H9 (cell line): ENCODE measurements around the gene CFAP100. TPM values are rescaled to one million over a fixed set of nuclear protein-coding genes. Genes with fewer than 3 reads are reported as not detected.

ENCODE experiments used
- DNase-seq: peaks from one replicate; pipeline ENCODE4 v3.0.0-alpha.2; 2017
- H2AFZ ChIP-seq: one replicate; pipeline ENCODE4 v1.6.1; 2013; ENCODE audit warnings: mild to moderate bottlenecking, low read length, control low read depth, moderate library complexity
- H2AK5ac ChIP-seq: 2 replicates; pipeline ENCODE4 v1.6.1; 2013; ENCODE audit warnings: low read length, control low read depth, mixed read lengths; ENCODE audit not compliant: insufficient read length
- H2BK120ac ChIP-seq: one replicate; pipeline ENCODE4 v1.6.1; 2013; ENCODE audit warnings: low read depth, mild to moderate bottlenecking, low read length, control low read depth, inconsistent platforms; ENCODE audit not compliant: poor library complexity, severe bottlenecking
- H2BK12ac ChIP-seq: 2 replicates; pipeline ENCODE4 v1.6.1; 2013; ENCODE audit warnings: low read length, control low read depth, mixed read lengths, low read depth; ENCODE audit not compliant: insufficient read length
- H2BK15ac ChIP-seq: 2 replicates; pipeline ENCODE4 v1.6.1; 2013; ENCODE audit warnings: low read depth, low read length, control low read depth
- H2BK20ac ChIP-seq: one replicate; pipeline ENCODE4 v1.6.1; 2013; ENCODE audit warnings: low read depth, mild to moderate bottlenecking, low read length, control low read depth, inconsistent platforms; ENCODE audit not compliant: poor library complexity, severe bottlenecking
- H2BK5ac ChIP-seq: 2 replicates; pipeline ENCODE4 v1.6.1; 2013; ENCODE audit warnings: low read length, control low read depth, mixed read lengths; ENCODE audit not compliant: insufficient read length
- H3K14ac ChIP-seq: 2 replicates; pipeline ENCODE4 v1.6.1; 2013; ENCODE audit warnings: low read length, control low read depth; ENCODE audit not compliant: insufficient read depth
- H3K18ac ChIP-seq: 2 replicates; pipeline ENCODE4 v1.6.1; 2013; ENCODE audit warnings: low read depth, mild to moderate bottlenecking, mixed read lengths, low read length, control low read depth; ENCODE audit not compliant: insufficient read length
- H3K23ac ChIP-seq: 2 replicates; pipeline ENCODE4 v1.6.1; 2013; ENCODE audit warnings: low read length, control low read depth, mixed read lengths, low read depth; ENCODE audit not compliant: insufficient read length
- H3K23me2 ChIP-seq: 2 replicates; pipeline ENCODE4 v1.6.1; 2013; ENCODE audit warnings: low read depth, mild to moderate bottlenecking, mixed read lengths, low read length, control low read depth; ENCODE audit not compliant: insufficient read length, poor library complexity, severe bottlenecking
- H3K27ac ChIP-seq: 2 replicates; pipeline ENCODE4 v1.5.1; 2013; ENCODE audit warnings: low read length, control low read depth, mixed read lengths, low read depth; ENCODE audit not compliant: insufficient read length
- H3K27me3 ChIP-seq: 2 replicates; pipeline ENCODE4 v1.6.1; 2013; ENCODE audit warnings: low read length, control low read depth, inconsistent platforms; ENCODE audit not compliant: insufficient read depth
- H3K4ac ChIP-seq: 2 replicates; pipeline ENCODE4 v1.6.1; 2013; ENCODE audit warnings: low read depth, mild to moderate bottlenecking, control low read depth, inconsistent platforms, low read length, moderate library complexity
- H3K4me1 ChIP-seq: 2 replicates; pipeline ENCODE4 v1.6.1; 2013; ENCODE audit warnings: low read length, control low read depth, inconsistent platforms; ENCODE audit not compliant: insufficient read depth
- H3K4me2 ChIP-seq: 2 replicates; pipeline ENCODE4 v1.6.1; 2013; ENCODE audit warnings: low read length, control low read depth, mixed read lengths; ENCODE audit not compliant: insufficient read length, insufficient read depth
- H3K56ac ChIP-seq: 2 replicates; pipeline ENCODE4 v1.6.1; 2013; ENCODE audit warnings: low read depth, mild to moderate bottlenecking, mixed read lengths, low read length, control low read depth; ENCODE audit not compliant: insufficient read length
- H3K79me1 ChIP-seq: 2 replicates; pipeline ENCODE4 v1.6.1; 2013; ENCODE audit warnings: low read depth, mild to moderate bottlenecking, moderate library complexity, low read length, control low read depth, inconsistent platforms; ENCODE audit not compliant: insufficient read depth, poor library complexity, severe bottlenecking
- H3K79me2 ChIP-seq: 2 replicates; pipeline ENCODE4 v1.6.1; 2013; ENCODE audit warnings: low read length, control low read depth, inconsistent platforms; ENCODE audit not compliant: insufficient read depth
- H3K9ac ChIP-seq: 2 replicates; pipeline ENCODE4 v1.6.1; 2013; ENCODE audit warnings: low read length, control low read depth, mixed read lengths; ENCODE audit not compliant: insufficient read length; ENCODE audit errors: extremely low read depth
- H3K9me3 ChIP-seq: one replicate; pipeline ENCODE4 v1.6.1; 2013; ENCODE audit warnings: low read depth, low read length, inconsistent platforms; ENCODE audit not compliant: control insufficient read depth
- H3T11ph ChIP-seq: one replicate; pipeline ENCODE4 v1.6.1; 2013; ENCODE audit warnings: mild to moderate bottlenecking, low read length, control low read depth, inconsistent platforms
- H4K20me1 ChIP-seq: one replicate; pipeline ENCODE4 v1.6.1; 2013; ENCODE audit not compliant: control insufficient read depth, insufficient read length, insufficient read depth
- H4K5ac ChIP-seq: 2 replicates; pipeline ENCODE4 v1.6.1; 2013; ENCODE audit warnings: low read depth, mild to moderate bottlenecking, mixed read lengths, low read length, control low read depth; ENCODE audit not compliant: insufficient read length
- H4K8ac ChIP-seq: replicated peaks from 2 replicates; pipeline ENCODE4 v1.6.1; 2013; ENCODE audit warnings: low read length, control low read depth, mixed read lengths, low read depth; ENCODE audit not compliant: insufficient read length
- H4K91ac ChIP-seq: 2 replicates; pipeline ENCODE4 v1.6.1; 2013; ENCODE audit warnings: low read depth, mild to moderate bottlenecking, moderate library complexity, mixed read lengths, low read length, control low read depth; ENCODE audit not compliant: insufficient read length
- H3K27ac Mint-ChIP-seq, 3 experiments: 2 replicates in 2 of 3; 3 replicates in 1 of 3; pipeline ENCODE4 v1.8.0; 2020 to 2021; ENCODE audit warnings: mixed read lengths in 3 of 3, mild to moderate bottlenecking in 1 of 3, moderate library complexity in 1 of 3
- H3K27me3 Mint-ChIP-seq: 2 replicates; pipeline ENCODE4 v1.8.0; 2021; ENCODE audit warnings: low read depth, mild to moderate bottlenecking, moderate library complexity, mixed read lengths
- H3K36me3 Mint-ChIP-seq, 3 experiments: 2 replicates in 2 of 3; 3 replicates in 1 of 3; pipeline ENCODE4 v1.8.0; 2020 to 2021; ENCODE audit warnings: low read depth in 3 of 3, mixed read lengths in 3 of 3; ENCODE audit not compliant: insufficient read depth in 1 of 3
- H3K4me1 Mint-ChIP-seq, 2 experiments: 2 replicates each; pipeline ENCODE4 v1.8.0; 2020; ENCODE audit warnings: mixed read lengths in 2 of 2
- H3K4me3 Mint-ChIP-seq, 2 experiments: 2 replicates in 1 of 2; 3 replicates in 1 of 2; pipeline ENCODE4 v1.8.0; 2020 to 2021; ENCODE audit warnings: mild to moderate bottlenecking in 2 of 2, mixed read lengths in 2 of 2, moderate library complexity in 1 of 2
- H3K9me3 Mint-ChIP-seq, 2 experiments: 2 replicates in 1 of 2; 3 replicates in 1 of 2; pipeline ENCODE4 v1.8.0; 2020; ENCODE audit warnings: mild to moderate bottlenecking in 2 of 2, mixed read lengths in 2 of 2, moderate library complexity in 1 of 2
- WGBS: extraction: QIAGEN DNeasy Blood & Tissue Kit; methylation state at CpG from one replicate; pipeline ENCODE4 v1.1.7; 2013; ENCODE audit warnings: missing lambda C conversion rate, low lambda C conversion rate, mixed read lengths; ENCODE audit not compliant: insufficient read length; ENCODE audit errors: extremely low coverage; 5-methylcytosine and 5-hydroxymethylcytosine counted together
- total RNA-seq: library from RNA; stranded (reverse); gene quantifications from 2 replicates; pipeline ENCODE4 v1.2.1, GENCODE V29; 2021
- TF ChIP-seq, protein P1 (sequence below): fragments of 200-600 bp; sonication (generic); conservative IDR thresholded peaks from 3 replicates; pipeline ENCODE4 v1.8.0; 2021; ENCODE audit warnings: antibody characterized with exemption, mild to moderate bottlenecking

The CFAP100 gene
- total RNA-seq, 1 experiment from 2014 or later: 0.44 TPM

DNA sequence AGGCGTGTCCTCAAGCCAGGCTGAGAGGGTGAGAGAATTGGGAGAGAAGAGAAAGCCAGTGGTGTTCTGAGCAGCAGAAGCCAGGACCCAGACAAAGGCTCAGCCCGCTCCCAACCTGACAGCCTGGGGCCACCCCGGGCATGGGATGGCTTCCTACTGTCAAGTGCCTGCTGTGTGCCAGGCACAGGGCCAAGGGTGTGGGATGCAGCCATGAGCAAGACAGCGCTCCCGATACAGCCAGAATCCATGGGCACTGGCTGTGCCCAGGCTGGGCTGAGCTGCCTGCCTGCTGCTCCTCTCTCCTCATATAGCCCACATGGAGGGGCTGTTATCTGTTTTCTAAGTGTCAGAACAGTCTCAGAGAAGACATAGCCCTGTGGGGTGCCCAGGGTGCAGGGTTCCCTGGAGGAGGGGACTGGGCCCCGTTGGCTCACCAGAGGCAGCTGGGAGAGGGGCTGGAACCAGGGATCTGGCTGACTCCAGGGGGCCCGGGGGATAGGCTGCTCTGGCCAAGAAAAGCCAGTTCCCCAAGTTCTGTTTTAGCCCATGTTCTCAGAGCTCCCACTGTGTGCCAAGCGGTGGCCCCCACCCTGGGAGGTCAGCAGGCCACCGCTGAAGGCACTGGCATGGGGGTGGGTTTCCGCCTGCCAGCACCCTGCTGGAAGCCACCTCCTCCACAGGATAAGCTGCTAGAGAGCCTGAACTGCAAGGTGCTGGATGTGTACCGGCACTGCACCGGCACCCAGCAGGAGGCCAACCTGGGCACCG is 39.0 kb downstream of the CFAP100 start:
- peak; percentile 12 for DNase-seq
- TF ChIP-seq, protein P1, sequence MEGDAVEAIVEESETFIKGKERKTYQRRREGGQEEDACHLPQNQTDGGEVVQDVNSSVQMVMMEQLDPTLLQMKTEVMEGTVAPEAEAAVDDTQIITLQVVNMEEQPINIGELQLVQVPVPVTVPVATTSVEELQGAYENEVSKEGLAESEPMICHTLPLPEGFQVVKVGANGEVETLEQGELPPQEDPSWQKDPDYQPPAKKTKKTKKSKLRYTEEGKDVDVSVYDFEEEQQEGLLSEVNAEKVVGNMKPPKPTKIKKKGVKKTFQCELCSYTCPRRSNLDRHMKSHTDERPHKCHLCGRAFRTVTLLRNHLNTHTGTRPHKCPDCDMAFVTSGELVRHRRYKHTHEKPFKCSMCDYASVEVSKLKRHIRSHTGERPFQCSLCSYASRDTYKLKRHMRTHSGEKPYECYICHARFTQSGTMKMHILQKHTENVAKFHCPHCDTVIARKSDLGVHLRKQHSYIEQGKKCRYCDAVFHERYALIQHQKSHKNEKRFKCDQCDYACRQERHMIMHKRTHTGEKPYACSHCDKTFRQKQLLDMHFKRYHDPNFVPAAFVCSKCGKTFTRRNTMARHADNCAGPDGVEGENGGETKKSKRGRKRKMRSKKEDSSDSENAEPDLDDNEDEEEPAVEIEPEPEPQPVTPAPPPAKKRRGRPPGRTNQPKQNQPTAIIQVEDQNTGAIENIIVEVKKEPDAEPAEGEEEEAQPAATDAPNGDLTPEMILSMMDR: no peak
- Histone ChIP-seq H3K79me1 (no peaks in the 10 kb centered on the region), H4K5ac (no peak overlapping the region), H3T11ph (no peak overlapping the region), H3K23ac (no peak overlapping the region), H3K9me3 (no peaks in the 10 kb centered on the region), H2AFZ (no peak overlapping the region), H3K4me1 (no peaks in the 10 kb centered on the region), H3K9ac (no peak overlapping the region), H3K4ac (no peak overlapping the region), H2BK12ac (no peak overlapping the region), H3K23me2 (no peaks in the 10 kb centered on the region), H3K27me3 (no peaks in the 10 kb centered on the region), H2BK15ac (no peak overlapping the region), H4K20me1 (no peaks in the 10 kb centered on the region), H3K4me2 (no peak overlapping the region), H2BK120ac (no peak overlapping the region), H3K27ac (no peak overlapping the region), H2BK20ac (no peak overlapping the region), H3K18ac (no peak overlapping the region), H3K79me2 (no peaks in the 10 kb centered on the region), H4K91ac (no peak overlapping the region), H4K8ac (no peak overlapping the region), H3K56ac (no peak overlapping the region), H2BK5ac (no peak overlapping the region), H3K14ac (no peak overlapping the region), H2AK5ac (no peak overlapping the region)
- no peaks in the 10 kb centered on the region for H3K27me3 Mint-ChIP-seq
- H3K36me3 Mint-ChIP-seq: peaks cover 2 to 23% (median 21%) of the 10 kb centered on the region in 3 experiments; a peak in 6 of 7 replicates
- no peak overlapping the region for H3K4me3 Mint-ChIP-seq
- no peaks in the 10 kb centered on the region for H3K9me3 Mint-ChIP-seq
- no peak overlapping the region; a peak in 1 of 7 replicates for H3K27ac Mint-ChIP-seq
- peaks cover 2 to 4% of the 10 kb centered on the region in 2 experiments; a peak in 1 of 4 replicates for H3K4me1 Mint-ChIP-seq
- no CpG with 5 or more reads among the region's 13 CpGs for WGBS
